ENCODE data around the gene TTC7B. TPM values are rescaled to one million over a fixed set of nuclear protein-coding genes. Genes with fewer than 3 reads are reported as not detected.

The TTC7B gene
- total RNA-seq, 1 donor from 2014 or later, result 55.5 TPM

- Histone ChIP-seq H3K36me3 (no peaks in the 10 kb centered on the region), H3K4me1 (peaks cover 33% of the 10 kb centered on the region), H3K4me3 (no peak overlapping the region), H3K27ac (replicated peaks) (no peak overlapping the region), H3K9me3 (replicated peaks) (no peaks in the 10 kb centered on the region), H3K27me3 (ENCODE audit: low read depth) (no peaks in the 10 kb centered on the region)
- intact Hi-C loops (cut with micrococcal nuclease), result no loop called here
- DNase-seq, result no peak
- no peak for TF ChIP-seq CTCF (IDR thresholded peaks at IDR 0.05; ENCODE audit: borderline replicate concordance)
Observed at GRCh38 chr14:90741682-90741946, 74.6 kb downstream of the TTC7B start.

- intact Hi-C loops (cut with micrococcal nuclease), result no loop called here
- H3K4me1 ChIP-seq, result peaks cover 33% of the 10 kb centered on the region
Observed at GRCh38 chr14:90740946-90741681, 75.1 kb downstream of the TTC7B start.

GRCh38 chr14:90740081-90740480 is 76.1 kb downstream of the TTC7B start:
- Histone ChIP-seq H3K27me3 (ENCODE audit: low read depth) (no peaks in the 10 kb centered on the region), H3K4me3 (no peak overlapping the region), H3K27ac (replicated peaks) (peak overlapping the region; percentile 69), H3K36me3 (no peaks in the 10 kb centered on the region), H3K9me3 (replicated peaks) (no peaks in the 10 kb centered on the region), H3K4me1 (peaks cover 33% of the 10 kb centered on the region)
- intact Hi-C loops (cut with micrococcal nuclease), result no loop called here
- TF ChIP-seq CTCF (IDR thresholded peaks at IDR 0.05; ENCODE audit: borderline replicate concordance), result no peak
- no peak for DNase-seq

More at GRCh38 chr14:90740946-90741681, 75.1 kb downstream of the TTC7B start:
- no peaks in the 10 kb centered on the region for H3K27me3 ChIP-seq (ENCODE audit: low read depth)
- no peak overlapping the region for H3K4me3 ChIP-seq
- H3K27ac ChIP-seq (replicated peaks), result no peak overlapping the region
- TF ChIP-seq CTCF (IDR thresholded peaks at IDR 0.05; ENCODE audit: borderline replicate concordance), result no peak
- no peaks in the 10 kb centered on the region for H3K9me3 ChIP-seq (replicated peaks)
- H3K36me3 ChIP-seq, result no peaks in the 10 kb centered on the region
- DNase-seq, result no peak

- H3K4me1 ChIP-seq, result peaks cover 33% of the 10 kb centered on the region
Observed at GRCh38 chr14:90739318-90740068, 76.7 kb downstream of the TTC7B start.

More at GRCh38 chr14:90739318-90740068, 76.7 kb downstream of the TTC7B start:
- Histone ChIP-seq H3K4me3 (no peak overlapping the region), H3K27me3 (ENCODE audit: low read depth) (no peaks in the 10 kb centered on the region), H3K36me3 (no peaks in the 10 kb centered on the region), H3K27ac (replicated peaks) (peak overlapping the region; percentile 69), H3K9me3 (replicated peaks) (no peaks in the 10 kb centered on the region)
- no peak for TF ChIP-seq CTCF (IDR thresholded peaks at IDR 0.05; ENCODE audit: borderline replicate concordance)
- intact Hi-C loops (cut with micrococcal nuclease), result no loop called here
- DNase-seq, result no peak

Measured in left ventricle myocardium inferior (tissue), 1 donor.